Keratinocyte (primary cell): ENCODE data around the gene ZHX3. TPM values are rescaled to one million over a fixed set of nuclear protein-coding genes. Genes with fewer than 3 reads are reported as not detected.
A peak's percentile ranks its signal among the peaks of the same experiment; 100 is the strongest.

Experiments used
- DNase-seq: peaks from one replicate; pipeline ENCODE4 v3.0.0-alpha.2; 2011; ENCODE audit warnings: low read depth, missing footprints, low spot score
- FAIRE-seq: peaks from 2 replicates; lab custom pipeline; 2011; peaks lifted over from hg19 to GRCh38; lab: Jason Lieb, UNC
- H2AFZ ChIP-seq: 2 replicates; pipeline ENCODE4 v1.6.0; 2012; ENCODE audit warnings: low read length, control low read depth, inconsistent platforms; ENCODE audit not compliant: control insufficient read depth
- H3K27ac ChIP-seq: 2 replicates; pipeline ENCODE4 v1.5.1; 2011; ENCODE audit warnings: low read length; ENCODE audit not compliant: control insufficient read depth, insufficient read depth
- H3K27me3 ChIP-seq: 3 replicates; pipeline ENCODE4 v1.6.0; 2011; ENCODE audit warnings: low read length; ENCODE audit not compliant: control insufficient read depth, insufficient read depth; ENCODE audit errors: extremely low read depth
- H3K36me3 ChIP-seq, 2 experiments: 2 replicates in 1 of 2; 3 replicates in 1 of 2; pipeline ENCODE4 v1.5.1; 2011; ENCODE audit warnings: low read length in 2 of 2, mild to moderate bottlenecking in 1 of 2; ENCODE audit not compliant: control insufficient read depth in 2 of 2, insufficient read depth in 2 of 2; ENCODE audit errors: extremely low read depth in 1 of 2
- H3K4me1 ChIP-seq: 3 replicates; pipeline ENCODE4 v1.5.1; 2011; ENCODE audit warnings: low read length; ENCODE audit not compliant: control insufficient read depth, insufficient read depth; ENCODE audit errors: extremely low read depth
- H3K4me2 ChIP-seq: 3 replicates; pipeline ENCODE4 v1.6.0; 2011; ENCODE audit warnings: low read depth, low read length; ENCODE audit not compliant: control insufficient read depth, insufficient read depth; ENCODE audit errors: extremely low read depth
- H3K4me3 ChIP-seq, 3 experiments: fragments of 200-600 bp in 1 of 3; sonication (generic) in 1 of 3; 2 replicates in 2 of 3; 3 replicates in 1 of 3; pipeline ENCODE4 v1.5.1; 2011 to 2016; ENCODE audit warnings: low read length in 3 of 3, mild to moderate bottlenecking in 3 of 3, control low read depth in 2 of 3, inconsistent platforms in 1 of 3, low read depth in 1 of 3, mixed read lengths in 1 of 3, mixed run types in 1 of 3, moderate library complexity in 1 of 3; ENCODE audit not compliant: control insufficient read depth in 2 of 3, insufficient read depth in 2 of 3; ENCODE audit errors: extremely low read depth in 1 of 3
- H3K79me2 ChIP-seq: 2 replicates; pipeline ENCODE4 v1.6.0; 2012; ENCODE audit warnings: low read length; ENCODE audit not compliant: control insufficient read depth, insufficient read depth
- H3K9ac ChIP-seq: 3 replicates; pipeline ENCODE4 v1.6.0; 2011; ENCODE audit warnings: low read length; ENCODE audit not compliant: control insufficient read depth, insufficient read depth; ENCODE audit errors: extremely low read depth
- H3K9me1 ChIP-seq: 3 replicates; pipeline ENCODE4 v1.6.0; 2011; ENCODE audit warnings: low read length; ENCODE audit not compliant: control insufficient read depth, insufficient read depth; ENCODE audit errors: extremely low read depth
- H3K9me3 ChIP-seq: 2 replicates; pipeline ENCODE4 v1.5.1; 2012; ENCODE audit warnings: low read depth, low read length; ENCODE audit not compliant: control insufficient read depth
- H4K20me1 ChIP-seq: 3 replicates; pipeline ENCODE4 v1.6.0; 2011; ENCODE audit warnings: low read length; ENCODE audit not compliant: control insufficient read depth, insufficient read depth; ENCODE audit errors: extremely low read depth
- EZH2 ChIP-seq: IDR thresholded peaks from one replicate; pipeline ENCODE4 v1.6.1; 2012; ENCODE audit warnings: inconsistent platforms, mild to moderate bottlenecking, low read length, moderate library complexity
- dilution Hi-C: fragments of 300-500 bp; cut with MboI; formaldehyde crosslinking; loops from one replicate; pipeline ENCODE4 v1.7.0; 2020; ENCODE audit warnings: low sequenced_read_pairs; ENCODE audit not compliant: extremely low pct_ligation_motif_present
- polyA plus RNA-seq, 5 experiments: library from polyadenylated mRNA; depleted of rRNA in 3 of 5; stranded (reverse) in 3 of 5; stranded (forward) in 1 of 5; unstranded in 1 of 5; fragments of >200 nt; gene quantifications; 1 replicate in 1 of 5; 2 replicates in 3 of 5; 3 replicates in 1 of 5; pipeline versions ENCODE4 v1.2.1 to v1.2.3, GENCODE V29; 2011 to 2012; ENCODE audit warnings: missing spikeins in 2 of 5, low read depth in 1 of 5, low replicate concordance in 1 of 5
- TF ChIP-seq, protein P1 (sequence below), 3 experiments: IDR thresholded peaks in 1 of 3; conservative IDR thresholded peaks in 1 of 3; optimal IDR thresholded peaks in 1 of 3; 2 replicates in 2 of 3; 3 replicates in 1 of 3; pipeline versions ENCODE3 to v1.5.1; 2011; ENCODE audit warnings: low read length in 3 of 3, mild to moderate bottlenecking in 3 of 3, moderate library complexity in 2 of 3, control low read depth in 1 of 3, inconsistent platforms in 1 of 3; ENCODE audit not compliant: insufficient read depth in 2 of 3; ENCODE audit errors: extremely low read depth in 1 of 3

ZHX3 gene
- polyA plus RNA-seq, 1 donor (not counting 4 experiments of a cell fraction or from before 2014, with no cell fraction given), result 16.5 TPM

DNA sequence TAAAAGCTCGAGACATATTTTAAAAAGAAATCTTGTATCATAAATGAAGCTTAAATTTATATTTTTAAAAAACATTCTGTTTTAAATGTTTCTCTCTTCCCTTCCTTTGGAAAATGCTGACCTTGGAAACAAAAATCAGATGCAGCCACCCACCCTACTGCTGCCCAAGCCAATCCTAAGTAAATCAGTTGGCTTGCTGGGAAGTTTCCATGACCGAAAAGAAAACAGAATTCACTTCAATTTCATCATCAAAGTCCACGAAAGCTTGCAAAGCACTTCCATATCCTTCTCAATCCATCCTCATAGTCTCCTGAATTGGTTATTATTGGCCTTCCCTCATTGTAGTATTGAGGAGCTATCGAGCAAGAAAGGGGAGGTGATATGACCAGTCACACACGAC lies 100.1 kb downstream of the ZHX3 start:
- FAIRE-seq, result no peak
- H3K4me3 ChIP-seq, result no peak overlapping the region

DNA sequence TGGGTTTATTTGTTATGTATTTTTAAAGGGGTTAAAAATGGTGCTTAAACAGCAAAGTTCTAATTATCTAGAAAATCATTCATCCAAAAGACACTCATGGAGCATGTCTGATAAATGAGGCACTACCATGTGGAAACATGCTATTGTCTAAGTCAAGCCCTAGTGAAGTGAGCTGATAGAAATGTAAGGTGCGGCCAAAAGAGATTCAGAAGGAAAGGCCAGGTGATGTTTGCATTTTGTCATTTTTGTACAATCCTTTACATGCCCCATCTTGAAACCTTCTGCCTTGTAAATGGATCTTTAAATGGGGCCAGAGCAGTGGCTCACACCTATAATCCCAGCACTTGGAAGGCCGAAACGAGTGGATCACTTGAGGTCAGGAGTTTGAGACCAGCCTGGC lies 102.9 kb downstream of the ZHX3 start:
- FAIRE-seq (peak; percentile 44), DNase-seq (no peak)
- Histone ChIP-seq H3K9me1 (no peaks in the 10 kb centered on the region), H3K27me3 (no peaks in the 10 kb centered on the region), H3K4me3 (no peak overlapping the region), H3K9ac (no peak overlapping the region), H3K79me2 (peaks cover 2% of the 10 kb centered on the region), H2AFZ (no peak overlapping the region), H3K4me2 (no peak overlapping the region), H3K9me3 (no peaks in the 10 kb centered on the region), H3K27ac (no peak overlapping the region), H3K4me1 (peaks cover 9% of the 10 kb centered on the region), H3K36me3 (no peaks in the 10 kb centered on the region), H4K20me1 (peaks cover 2% of the 10 kb centered on the region)
- dilution Hi-C loops, result no loop called here
- TF ChIP-seq EZH2, result no peak
- TF ChIP-seq, protein P1, sequence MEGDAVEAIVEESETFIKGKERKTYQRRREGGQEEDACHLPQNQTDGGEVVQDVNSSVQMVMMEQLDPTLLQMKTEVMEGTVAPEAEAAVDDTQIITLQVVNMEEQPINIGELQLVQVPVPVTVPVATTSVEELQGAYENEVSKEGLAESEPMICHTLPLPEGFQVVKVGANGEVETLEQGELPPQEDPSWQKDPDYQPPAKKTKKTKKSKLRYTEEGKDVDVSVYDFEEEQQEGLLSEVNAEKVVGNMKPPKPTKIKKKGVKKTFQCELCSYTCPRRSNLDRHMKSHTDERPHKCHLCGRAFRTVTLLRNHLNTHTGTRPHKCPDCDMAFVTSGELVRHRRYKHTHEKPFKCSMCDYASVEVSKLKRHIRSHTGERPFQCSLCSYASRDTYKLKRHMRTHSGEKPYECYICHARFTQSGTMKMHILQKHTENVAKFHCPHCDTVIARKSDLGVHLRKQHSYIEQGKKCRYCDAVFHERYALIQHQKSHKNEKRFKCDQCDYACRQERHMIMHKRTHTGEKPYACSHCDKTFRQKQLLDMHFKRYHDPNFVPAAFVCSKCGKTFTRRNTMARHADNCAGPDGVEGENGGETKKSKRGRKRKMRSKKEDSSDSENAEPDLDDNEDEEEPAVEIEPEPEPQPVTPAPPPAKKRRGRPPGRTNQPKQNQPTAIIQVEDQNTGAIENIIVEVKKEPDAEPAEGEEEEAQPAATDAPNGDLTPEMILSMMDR (optimal IDR thresholded peaks at IDR 0.05 in 1 of 3, IDR thresholded peaks at IDR 0.05 in 1 of 3, conservative IDR thresholded peaks at IDR 0.05 in 1 of 3; ENCODE audit: extremely low read depth in 1 of 3, insufficient read depth in 2 of 3, low read length in 3 of 3), result no peak

More for the DNA sequence above, 100.1 kb downstream of the ZHX3 start:
- no peak for DNase-seq
- H3K9me1 ChIP-seq, result no peaks in the 10 kb centered on the region
- H2AFZ ChIP-seq, result no peak overlapping the region
- no peaks in the 10 kb centered on the region for H3K27me3 ChIP-seq
- no peaks in the 10 kb centered on the region for H3K9me3 ChIP-seq
- H3K36me3 ChIP-seq, result peaks cover 0 to 2% of the 10 kb centered on the region in 2 experiments
- dilution Hi-C loops, result no loop called here
- peaks cover 2% of the 10 kb centered on the region for H3K79me2 ChIP-seq
- H3K4me2 ChIP-seq, result no peak overlapping the region
- no peak overlapping the region for H3K27ac ChIP-seq
- H3K9ac ChIP-seq, result no peak overlapping the region
- peaks cover 2% of the 10 kb centered on the region for H4K20me1 ChIP-seq
- H3K4me1 ChIP-seq, result peaks cover 9% of the 10 kb centered on the region
- TF ChIP-seq, protein P1 (optimal IDR thresholded peaks at IDR 0.05 in 1 of 3, IDR thresholded peaks at IDR 0.05 in 1 of 3, conservative IDR thresholded peaks at IDR 0.05 in 1 of 3; ENCODE audit: extremely low read depth in 1 of 3, insufficient read depth in 2 of 3, low read length in 3 of 3), result no peak
- TF ChIP-seq EZH2, result no peak
